GM12891 (cell line): ENCODE data around the gene RAB29.

ENCODE experiments used
- POLR2A ChIP-seq: IDR thresholded peaks from 2 replicates; pipeline ENCODE4 v1.6.1; 2011; ENCODE audit warnings: low read depth, low read length, control low read depth
- POLR2AphosphoS5 ChIP-seq: IDR thresholded peaks from 2 replicates; pipeline ENCODE4 v1.6.1; 2011; ENCODE audit warnings: low read depth, low read length, control low read depth
- TAF1 ChIP-seq: IDR thresholded peaks from 2 replicates; pipeline ENCODE4 v1.6.1; 2011; ENCODE audit warnings: low read depth, low read length, control low read depth

GRCh38 chr1:205824180-205824579 lies 48.9 kb upstream of the RAB29 start:
- TF ChIP-seq POLR2A (no peak), POLR2AphosphoS5 (no peak), TAF1 (no peak)
